CD1c-positive myeloid dendritic cell (primary cell): ENCODE results near the gene KRT17.

Experiments used
- DNase-seq: peaks from one replicate; pipeline ENCODE4 v3.0.0-alpha.2; 2016; ENCODE audit errors: extremely low spot score

The KRT17 gene

GRCh38 chr17:41624208-41625101, at the start of gene KRT17:
KRT17 (minus strand) TSS chr17:41624575; CDS start chr17:41624509, 66 bp downstream.
- peak; percentile 61 for DNase-seq

GRCh38 chr17:41672153-41672552, 47.8 kb upstream of the KRT17 start:
- no peak for DNase-seq

- peak; percentile 63 for DNase-seq
Measured at GRCh38 chr17:41667280-41668041, 43.1 kb upstream of the KRT17 start.

- peak; percentile 85 for DNase-seq
Measured at GRCh38 chr17:41666708-41667279, 42.4 kb upstream of the KRT17 start.

GRCh38 chr17:41666237-41666641, 41.9 kb upstream of the KRT17 start:
- DNase-seq, result peak; percentile 70

- peak; percentile 91 for DNase-seq
Measured at GRCh38 chr17:41665566-41666236, 41.3 kb upstream of the KRT17 start.

- no peak for DNase-seq
Measured at GRCh38 chr17:41664587-41665565, 40.5 kb upstream of the KRT17 start.

GRCh38 chr17:41664172-41664457, 39.7 kb upstream of the KRT17 start:
- DNase-seq, result no peak

- DNase-seq, result no peak
Measured at GRCh38 chr17:41663451-41664171, 39.2 kb upstream of the KRT17 start.

GRCh38 chr17:41660221-41660711, 35.9 kb upstream of the KRT17 start:
- DNase-seq, result no peak

- no peak for DNase-seq
Measured at GRCh38 chr17:41659427-41660212, 35.2 kb upstream of the KRT17 start.

- no peak for DNase-seq
Measured at GRCh38 chr17:41658846-41659245, 34.5 kb upstream of the KRT17 start.

- DNase-seq, result no peak
Measured at GRCh38 chr17:41657936-41658335, 33.6 kb upstream of the KRT17 start.

- DNase-seq, result no peak
Measured at GRCh38 chr17:41657176-41657754, 32.9 kb upstream of the KRT17 start.

- no peak for DNase-seq
Measured at GRCh38 chr17:41656249-41657023, 32.1 kb upstream of the KRT17 start.

GRCh38 chr17:41655611-41656111, 31.3 kb upstream of the KRT17 start:
- DNase-seq, result no peak

GRCh38 chr17:41654678-41655607, 30.6 kb upstream of the KRT17 start:
- DNase-seq, result no peak
